Femur (tissue), 1 donor: ENCODE results near the gene FN3K.
"Not testable (repeated sequence)": the region's sequence is repeated elsewhere in the genome, so short reads cannot be mapped to it uniquely, and the experiment has no call there.

Experiments
- DNase-seq: peaks from one replicate; pipeline ENCODE4 v3.0.0-alpha.2; 2017

Gene FN3K

GRCh38 chr17:82775001-82775823, 39.8 kb downstream of the FN3K start:
- peak; percentile 75 for DNase-seq

GRCh38 chr17:82776454-82776853, 41.0 kb downstream of the FN3K start:
- DNase-seq, result no peak

- not testable (repeated sequence) for DNase-seq
Measured at GRCh38 chr17:82777778-82778375, 42.5 kb downstream of the FN3K start.

GRCh38 chr17:82779541-82779940, 44.1 kb downstream of the FN3K start:
- DNase-seq, result no peak

GRCh38 chr17:82780195-82780594, 44.8 kb downstream of the FN3K start:
- no peak for DNase-seq

GRCh38 chr17:82780971-82781893, 45.8 kb downstream of the FN3K start:
- no peak for DNase-seq

GRCh38 chr17:82781894-82782274, 46.5 kb downstream of the FN3K start:
- peak; percentile 93 for DNase-seq

GRCh38 chr17:82782657-82783207, 47.3 kb downstream of the FN3K start:
- no peak for DNase-seq

- no peak for DNase-seq
Measured at GRCh38 chr17:82783498-82783897, 48.1 kb downstream of the FN3K start.

GRCh38 chr17:82785581-82785980, 50.2 kb downstream of the FN3K start:
- not testable (repeated sequence) for DNase-seq

GRCh38 chr17:82786427-82786826, 51.0 kb downstream of the FN3K start:
- no peak for DNase-seq

- no peak for DNase-seq
Measured at GRCh38 chr17:82787081-82787848, 51.9 kb downstream of the FN3K start.

GRCh38 chr17:82788206-82789001, 53.0 kb downstream of the FN3K start:
- no peak for DNase-seq

GRCh38 chr17:82789051-82789592, 53.7 kb downstream of the FN3K start:
- DNase-seq, result no peak

GRCh38 chr17:82789806-82790205, 54.4 kb downstream of the FN3K start:
- DNase-seq, result no peak

GRCh38 chr17:82790391-82790790, 55.0 kb downstream of the FN3K start:
- no peak for DNase-seq

- no peak for DNase-seq
Measured at GRCh38 chr17:82791532-82791931, 56.1 kb downstream of the FN3K start.

GRCh38 chr17:82793974-82794630, 58.7 kb downstream of the FN3K start:
- peak; percentile 74 for DNase-seq

- peak; percentile 79 for DNase-seq
Measured at GRCh38 chr17:82794781-82795482, 59.5 kb downstream of the FN3K start.

GRCh38 chr17:82795615-82796014, 60.2 kb downstream of the FN3K start:
- no peak for DNase-seq
